B cell (primary cell): ENCODE results near the gene NEK11. TPM values are rescaled to one million over a fixed set of nuclear protein-coding genes. Genes with fewer than 3 reads are reported as not detected.

ENCODE experiments used
- ATAC-seq: fragments of 200-7000 bp; cut with Tn5 transposase; one replicate; pipeline ENCODE4 v1.10.0; 2021; ENCODE audit warnings: low read depth, mild to moderate bottlenecking, moderate number of reproducible peaks, moderate library complexity
- CTCF ChIA-PET: fragments of 350-600 bp; sonication (Branson Sonifier 250); formaldehyde crosslinking; loops from one replicate; lab custom pipeline; 2021; ENCODE audit warnings: antibody characterized with exemption, inconsistent platforms; lab: Charles Lee
- POLR2A ChIA-PET: fragments of 350-600 bp; sonication (Branson Sonifier 250); formaldehyde crosslinking; loops from one replicate; lab custom pipeline; 2021; ENCODE audit warnings: antibody characterized with exemption; lab: Charles Lee
- DNase-seq: peaks from one replicate; pipeline ENCODE4 v3.0.0; 2013
- H2AFZ ChIP-seq: 2 replicates; pipeline ENCODE4 v1.6.1; 2012; ENCODE audit warnings: mild to moderate bottlenecking, low read depth, low read length; ENCODE audit not compliant: insufficient read depth, poor library complexity, severe bottlenecking
- H3K27ac ChIP-seq, 2 donors: 1 replicate in 1 of 2; 2 replicates in 1 of 2; pipeline ENCODE4 v1.5.1; 2012 to 2013; ENCODE audit warnings: low read length in 2 of 2, mild to moderate bottlenecking in 2 of 2, moderate library complexity in 1 of 2
- H3K27me3 ChIP-seq, 4 experiments: fragments of 200-600 bp in 1 of 4; sonication (generic) in 1 of 4; replicated peaks in 1 of 4; 1 replicate in 2 of 4; 2 replicates in 2 of 4; pipeline versions ENCODE4 v1.6.1 to v1.7.0; 2013 to 2016; ENCODE audit warnings: low read length in 3 of 4, mild to moderate bottlenecking in 2 of 4, mixed read lengths in 1 of 4, moderate library complexity in 1 of 4; ENCODE audit not compliant: insufficient read depth in 4 of 4, control insufficient read depth in 3 of 4; ENCODE audit errors: control extremely low read depth in 1 of 4
- H3K36me3 ChIP-seq, 2 experiments: replicated peaks in 1 of 2; 1 replicate in 1 of 2; 2 replicates in 1 of 2; pipeline versions ENCODE4 v1.6.1 to v1.7.1; 2013; ENCODE audit warnings: low read length in 1 of 2; ENCODE audit not compliant: insufficient read depth in 2 of 2, control insufficient read depth in 1 of 2; ENCODE audit errors: control extremely low read depth in 1 of 2, extremely low read depth in 1 of 2
- H3K4me1 ChIP-seq, 2 donors: fragments of 200-600 bp in 1 of 2; sonication (generic) in 1 of 2; 1 replicate in 1 of 2; 2 replicates in 1 of 2; pipeline versions ENCODE4 v1.5.1 to v1.6.1; 2013 to 2017; ENCODE audit warnings: low read length in 2 of 2; ENCODE audit not compliant: control insufficient read depth in 2 of 2, insufficient read depth in 2 of 2
- H3K4me2 ChIP-seq: replicated peaks from 2 replicates; pipeline ENCODE3; 2012; ENCODE audit warnings: mild to moderate bottlenecking, low read depth, low read length; ENCODE audit not compliant: poor library complexity, severe bottlenecking
- H3K4me3 ChIP-seq, 5 experiments: fragments of 200-600 bp in 1 of 5; sonication (generic) in 1 of 5; 1 replicate in 3 of 5; 2 replicates in 2 of 5; pipeline versions ENCODE4 v1.5.1 to v1.7.0; 2011 to 2016; ENCODE audit warnings: low read length in 4 of 5, mild to moderate bottlenecking in 4 of 5, low read depth in 2 of 5, control low read depth in 1 of 5, moderate library complexity in 1 of 5; ENCODE audit not compliant: insufficient read depth in 1 of 5; ENCODE audit errors: control extremely low read depth in 1 of 5, extremely low read depth in 1 of 5
- H3K79me2 ChIP-seq: fragments of 200-600 bp; sonication (generic); one replicate; pipeline ENCODE4 v1.6.0; 2016; ENCODE audit warnings: low read length; ENCODE audit not compliant: control insufficient read depth, insufficient read depth
- H3K9ac ChIP-seq: fragments of 200-600 bp; sonication (generic); 2 replicates; pipeline ENCODE4 v1.6.1; 2017; ENCODE audit warnings: mild to moderate bottlenecking, low read length, moderate library complexity
- H3K9me3 ChIP-seq, 3 donors: one replicate each; pipeline versions ENCODE4 v1.6.1 to v1.7.1; 2013; ENCODE audit warnings: low read length in 2 of 3; ENCODE audit not compliant: control insufficient read depth in 2 of 3, insufficient read depth in 1 of 3; ENCODE audit errors: control extremely low read depth in 1 of 3
- H4K20me1 ChIP-seq: 2 replicates; pipeline ENCODE4 v1.6.0; 2012; ENCODE audit warnings: mild to moderate bottlenecking, low read length; ENCODE audit not compliant: insufficient read depth, control insufficient read depth, poor library complexity, severe bottlenecking
- H3K27ac Mint-ChIP-seq: one replicate; pipeline ENCODE4 v1.8.0; 2021; ENCODE audit warnings: mixed read lengths
- H3K27me3 Mint-ChIP-seq: one replicate; pipeline ENCODE4 v1.8.0; 2021; ENCODE audit warnings: mixed read lengths
- H3K4me1 Mint-ChIP-seq: one replicate; pipeline ENCODE4 v1.8.0; 2021; ENCODE audit warnings: mixed read lengths
- H3K4me3 Mint-ChIP-seq: one replicate; pipeline ENCODE4 v1.8.0; 2021; ENCODE audit warnings: mixed read lengths
- H3K9me3 Mint-ChIP-seq: one replicate; pipeline ENCODE4 v1.8.0; 2022; ENCODE audit warnings: mixed read lengths; ENCODE audit not compliant: insufficient read depth
- CTCF ChIP-seq: fragments of 200-600 bp; IDR thresholded peaks from one replicate; pipeline ENCODE4 v1.8.0; 2022; ENCODE audit warnings: antibody characterized with exemption, mild to moderate bottlenecking
- EZH2 ChIP-seq: IDR thresholded peaks from 2 replicates; pipeline ENCODE4 v1.6.1; 2012; ENCODE audit warnings: borderline replicate concordance, low read depth, mild to moderate bottlenecking, moderate library complexity, low read length; ENCODE audit not compliant: insufficient read depth, poor library complexity, severe bottlenecking
- WGBS: methylation state at CpG from one replicate; pipeline ENCODE4 v1.1.5; 2013; ENCODE audit warnings: missing lambda C conversion rate; ENCODE audit not compliant: insufficient coverage; 5-methylcytosine and 5-hydroxymethylcytosine counted together
- intact Hi-C: fragments of 100-400 bp; cut with micrococcal nuclease; formaldehyde crosslinking; loops from one replicate; pipeline ENCODE4 v1.10.0; 2022
- polyA plus RNA-seq: library from polyadenylated mRNA; depleted of rRNA; stranded (reverse); fragments of >200 nt; gene quantifications from 2 replicates; pipeline ENCODE4 v1.2.3, GENCODE V29; 2012
- total RNA-seq, 2 donors: library from RNA; stranded (reverse); fragments of 120-200 nt in 1 of 2; gene quantifications; 1 replicate in 1 of 2; 2 replicates in 1 of 2; pipeline versions ENCODE4 v1.2.3 to v1.2.4, GENCODE V29; 2013 to 2022

The NEK11 gene
- total and polyA plus RNA-seq, 2 donors (not counting 1 experiment from before 2014, with no cell fraction given) = 1.00 to 7.7 TPM

- H3K4me3 ChIP-seq = no peak overlapping the region
- ChIA-PET CTCF (no interaction called here), POLR2A (no interaction called here)
- no peak overlapping the region for H2AFZ ChIP-seq
- no peak overlapping the region for H3K4me3 Mint-ChIP-seq
- H3K27ac Mint-ChIP-seq = no peak overlapping the region
- ATAC-seq (no peak), DNase-seq (no peak)
- H3K4me2 ChIP-seq = no peak overlapping the region
- H3K27me3 Mint-ChIP-seq = peaks cover 8% of the 10 kb centered on the region
- H4K20me1 ChIP-seq = no peaks in the 10 kb centered on the region
- no peaks in the 10 kb centered on the region for H3K9me3 ChIP-seq
- no peaks in the 10 kb centered on the region for H3K4me1 ChIP-seq
- no peak overlapping the region for H3K27ac ChIP-seq
- no CpG with 5 or more reads among the region's 1 CpG for WGBS
- H3K79me2 ChIP-seq = no peaks in the 10 kb centered on the region
- intact Hi-C loops = no loop called here
- no peaks in the 10 kb centered on the region for H3K36me3 ChIP-seq
- no peaks in the 10 kb centered on the region for H3K27me3 ChIP-seq
- no peak overlapping the region for H3K9ac ChIP-seq
- H3K4me1 Mint-ChIP-seq = no peaks in the 10 kb centered on the region
- no peak for TF ChIP-seq CTCF
- TF ChIP-seq EZH2 = no peak
- no peaks in the 10 kb centered on the region for H3K9me3 Mint-ChIP-seq
Observed at GRCh38 chr3:131282967-131283366, 256.3 kb downstream of the NEK11 start.

GRCh38 chr3:131283862-131284261, 257.2 kb downstream of the NEK11 start:
- 93% methylated on average over 1 of the region's 3 CpGs for WGBS
- no peak overlapping the region for H3K4me2 ChIP-seq
- H3K4me3 ChIP-seq = no peak overlapping the region
- no peak overlapping the region for H2AFZ ChIP-seq
- ChIA-PET POLR2A (no interaction called here), CTCF (no interaction called here)
- no peaks in the 10 kb centered on the region for H3K27me3 ChIP-seq
- H3K4me1 ChIP-seq = no peaks in the 10 kb centered on the region
- no peak for TF ChIP-seq CTCF
- TF ChIP-seq EZH2 = no peak
- peaks cover 8% of the 10 kb centered on the region for H3K27me3 Mint-ChIP-seq
- H3K9me3 ChIP-seq = no peaks in the 10 kb centered on the region
- H3K4me3 Mint-ChIP-seq = no peak overlapping the region
- no peaks in the 10 kb centered on the region for H3K36me3 ChIP-seq
- no peak for DNase-seq
- H3K27ac Mint-ChIP-seq = no peak overlapping the region
- no peak overlapping the region for H3K27ac ChIP-seq
- H3K79me2 ChIP-seq = no peaks in the 10 kb centered on the region
- no peak for ATAC-seq
- no peaks in the 10 kb centered on the region for H3K9me3 Mint-ChIP-seq
- no peak overlapping the region for H3K9ac ChIP-seq
- no peaks in the 10 kb centered on the region for H4K20me1 ChIP-seq
- no peaks in the 10 kb centered on the region for H3K4me1 Mint-ChIP-seq
- intact Hi-C loops = no loop called here
